BLaER1 (cell line): ENCODE measurements around the gene S100A11.
"Not testable (repeated sequence)": the region's sequence is repeated elsewhere in the genome, so short reads cannot be mapped to it uniquely, and the experiment has no call there.

Experiments used
- H3K27ac ChIP-seq: shearing (Covaris generic); formaldehyde crosslinking; 2 replicates; pipeline ENCODE4 v1.8.1; 2022
- H3K27me3 ChIP-seq: shearing (Covaris generic); formaldehyde crosslinking; 2 replicates; pipeline ENCODE4 v1.8.1; 2022
- H3K36me3 ChIP-seq: shearing (Covaris generic); formaldehyde crosslinking; 2 replicates; pipeline ENCODE4 v1.8.1; 2022
- H3K4me1 ChIP-seq: shearing (Covaris generic); formaldehyde crosslinking; 2 replicates; pipeline ENCODE4 v1.8.1; 2022
- H3K4me2 ChIP-seq: shearing (Covaris generic); formaldehyde crosslinking; 2 replicates; pipeline ENCODE4 v1.8.1; 2022
- H3K4me3 ChIP-seq: shearing (Covaris generic); formaldehyde crosslinking; 2 replicates; pipeline ENCODE4 v1.8.1; 2022
- H3K9ac ChIP-seq: shearing (Covaris generic); formaldehyde crosslinking; 2 replicates; pipeline ENCODE4 v1.8.1; 2022
- H3K9me3 ChIP-seq: shearing (Covaris generic); formaldehyde crosslinking; 2 replicates; pipeline ENCODE4 v1.8.1; 2022
- H4K20me1 ChIP-seq: shearing (Covaris generic); formaldehyde crosslinking; 2 replicates; pipeline ENCODE4 v1.8.1; 2022
- Cebpa-rat ChIP-seq: shearing (Covaris generic); IDR thresholded peaks from 2 replicates; pipeline ENCODE4 v1.8.1; 2022

The S100A11 gene

DNA sequence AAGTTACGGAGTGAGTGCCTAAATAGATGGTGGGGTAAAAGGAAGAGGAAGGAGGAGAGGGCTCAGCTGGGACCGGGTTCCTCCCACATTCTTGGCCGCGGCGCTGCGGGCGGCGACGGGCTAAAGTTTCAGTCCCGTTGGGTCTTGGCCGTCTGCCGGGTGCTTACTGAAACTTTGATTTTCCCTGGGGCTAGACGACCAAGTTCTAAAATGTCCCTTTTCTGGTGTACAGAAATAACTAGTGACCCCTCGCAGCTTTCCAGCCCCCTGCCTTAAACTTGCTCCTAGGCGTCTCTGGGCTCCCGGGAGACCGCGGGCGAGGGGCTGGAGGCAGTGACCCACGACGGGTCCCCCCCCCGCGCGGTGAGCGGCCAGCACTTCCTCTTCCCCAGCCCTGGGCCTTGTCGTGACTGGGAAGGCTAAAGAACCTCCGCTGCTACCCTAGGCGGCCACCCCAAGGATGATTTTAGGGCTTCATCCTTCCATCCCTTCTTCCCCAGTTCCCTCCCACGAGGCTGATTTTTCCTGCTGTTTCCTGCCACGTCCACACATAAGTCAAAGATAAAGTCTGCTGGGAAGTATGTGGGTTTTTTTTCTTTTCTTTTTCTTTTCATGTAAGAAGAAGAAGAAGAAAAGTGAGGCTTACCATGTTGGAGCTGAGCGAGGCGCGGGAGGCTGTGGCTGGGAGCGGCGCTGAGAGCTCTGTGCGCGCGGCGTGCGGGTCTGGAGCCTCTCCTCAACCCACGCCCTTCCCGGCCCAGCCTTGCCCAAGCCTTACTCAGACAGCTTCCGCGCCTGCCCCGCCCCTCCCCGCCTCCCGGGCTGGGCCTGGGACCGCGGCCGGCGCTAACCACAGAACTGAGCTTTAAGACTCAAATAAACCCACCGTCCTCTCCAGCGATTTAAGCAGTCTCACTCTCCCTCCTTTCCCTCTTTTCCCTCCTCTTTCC, at the start of gene S100A11:
Gene S100A11 (minus strand): TSS at position 738 of the 950 bp plus-strand sequence. CDS start 89 bp downstream, at position 649.
- no peak for TF ChIP-seq Cebpa-rat
- Histone ChIP-seq H3K36me3 (peaks cover 19% of the 10 kb centered on the region), H3K9ac (peak within 1 kb of the TSS; percentile 78), H4K20me1 (no peaks in the 10 kb centered on the region), H3K27me3 (no peaks in the 10 kb centered on the region), H3K9me3 (no peaks in the 10 kb centered on the region), H3K4me3 (peak within 1 kb of the TSS; percentile 69), H3K4me2 (peak within 1 kb of the TSS; percentile 98), H3K4me1 (peaks cover 51% of the 10 kb centered on the region), H3K27ac (peak within 1 kb of the TSS; percentile 74)

GRCh38 chr1:152084853-152085252, 48.0 kb upstream of the S100A11 start:
- Histone ChIP-seq H3K4me3 (no peak overlapping the region), H4K20me1 (no peaks in the 10 kb centered on the region), H3K36me3 (no peaks in the 10 kb centered on the region), H3K4me1 (peaks cover 6% of the 10 kb centered on the region), H3K27ac (no peak overlapping the region), H3K4me2 (no peak overlapping the region), H3K9ac (no peak overlapping the region), H3K9me3 (no peaks in the 10 kb centered on the region), H3K27me3 (no peaks in the 10 kb centered on the region)
- TF ChIP-seq Cebpa-rat = no peak

- H4K20me1 ChIP-seq, H3K4me3 ChIP-seq, H3K27me3 ChIP-seq, H3K4me1 ChIP-seq, H3K9ac ChIP-seq, H3K4me2 ChIP-seq, H3K27ac ChIP-seq, H3K36me3 ChIP-seq: not testable (repeated sequence)
- peaks cover 10% of the 10 kb centered on the region for H3K9me3 ChIP-seq
Measured at GRCh38 chr1:152081026-152081425, 44.2 kb upstream of the S100A11 start.

DNA sequence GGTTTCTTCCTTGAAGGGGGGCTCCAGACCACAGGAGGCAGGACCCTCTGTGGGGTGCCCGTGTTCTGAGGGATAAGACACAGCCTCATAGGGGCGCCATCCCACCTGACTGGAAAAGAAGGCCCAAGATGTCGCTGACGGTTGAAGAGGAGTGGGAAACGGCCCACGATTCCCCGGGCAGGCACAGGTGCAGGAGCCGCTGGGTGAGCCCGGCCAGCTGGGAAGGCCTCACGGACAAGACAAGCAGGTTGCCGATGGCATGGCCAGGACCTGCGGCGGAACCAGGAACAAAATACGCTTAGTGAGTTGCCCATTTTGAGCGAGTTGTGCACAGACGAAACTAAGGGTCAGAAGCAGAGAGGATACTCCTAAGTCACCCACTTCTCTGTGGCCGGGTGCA, 43.7 kb upstream of the S100A11 start:
- peaks cover 10% of the 10 kb centered on the region for H3K9me3 ChIP-seq
- H3K4me1 ChIP-seq, H3K36me3 ChIP-seq, H3K4me3 ChIP-seq, H4K20me1 ChIP-seq, H3K27ac ChIP-seq, H3K27me3 ChIP-seq, H3K9ac ChIP-seq, H3K4me2 ChIP-seq: not testable (repeated sequence)

GRCh38 chr1:152078831-152079441, 42.1 kb upstream of the S100A11 start:
- no peaks in the 10 kb centered on the region for H3K27me3 ChIP-seq

DNA sequence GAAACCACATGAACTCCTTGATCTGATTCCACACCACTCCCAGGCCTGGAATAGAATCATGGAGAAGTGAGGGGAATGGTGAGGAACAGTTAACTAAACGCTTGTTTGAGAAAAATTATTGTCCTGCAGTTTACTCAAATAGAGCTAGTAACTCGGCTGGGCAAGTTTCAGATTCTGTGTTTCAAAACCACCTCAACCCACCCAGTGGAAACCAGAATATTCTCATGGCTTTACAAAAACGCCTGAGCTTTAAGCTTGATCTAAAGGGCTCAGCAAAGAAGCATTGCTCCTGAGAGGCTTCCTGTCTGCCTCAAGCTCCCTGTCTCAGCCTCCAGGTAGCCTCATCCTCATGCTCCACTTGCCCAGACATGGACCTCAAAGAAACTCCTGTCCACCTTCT, 35.5 kb upstream of the S100A11 start:
- no peaks in the 10 kb centered on the region for H3K27me3 ChIP-seq
- no peaks in the 10 kb centered on the region for H3K9me3 ChIP-seq
- H3K36me3 ChIP-seq = no peaks in the 10 kb centered on the region
- H4K20me1 ChIP-seq = no peaks in the 10 kb centered on the region
- no peak overlapping the region for H3K27ac ChIP-seq
- H3K4me2 ChIP-seq = no peak overlapping the region
- no peak for TF ChIP-seq Cebpa-rat
- no peak overlapping the region for H3K9ac ChIP-seq
- H3K4me3 ChIP-seq = no peak overlapping the region
- peaks cover 9% of the 10 kb centered on the region for H3K4me1 ChIP-seq

More at GRCh38 chr1:152078831-152079441, 42.1 kb upstream of the S100A11 start:
- TF ChIP-seq Cebpa-rat = no peak
- no peak overlapping the region for H3K4me2 ChIP-seq
- H3K9me3 ChIP-seq = peaks cover 10% of the 10 kb centered on the region
- H3K9ac ChIP-seq = no peak overlapping the region
- no peaks in the 10 kb centered on the region for H4K20me1 ChIP-seq
- H3K4me1 ChIP-seq = no peaks in the 10 kb centered on the region
- H3K36me3 ChIP-seq = no peaks in the 10 kb centered on the region
- no peak overlapping the region for H3K27ac ChIP-seq
- no peak overlapping the region for H3K4me3 ChIP-seq

DNA sequence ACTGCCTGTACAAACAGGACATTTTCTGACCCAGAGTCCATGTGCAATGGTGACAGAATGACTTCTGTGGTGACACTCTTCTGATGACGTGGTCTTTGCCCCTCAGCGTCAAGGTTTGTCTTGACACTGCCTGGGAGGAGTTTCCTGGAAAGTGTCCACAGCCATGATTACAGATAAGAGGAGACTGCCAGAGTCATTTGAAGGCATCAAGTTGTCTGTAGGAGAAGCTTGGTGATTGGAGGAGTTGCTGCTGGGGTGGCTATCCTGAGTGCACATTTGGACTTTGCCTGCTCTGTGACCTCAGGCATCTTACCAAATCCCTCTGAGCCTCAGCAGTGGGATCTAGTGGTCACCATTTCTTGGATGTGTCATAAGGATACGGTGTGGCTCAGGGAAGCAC, 34.3 kb upstream of the S100A11 start:
- H3K27me3 ChIP-seq = no peaks in the 10 kb centered on the region
- H4K20me1 ChIP-seq = no peaks in the 10 kb centered on the region
- no peak overlapping the region for H3K4me2 ChIP-seq
- H3K4me1 ChIP-seq = peaks cover 18% of the 10 kb centered on the region
- H3K9me3 ChIP-seq = no peaks in the 10 kb centered on the region
- TF ChIP-seq Cebpa-rat = no peak
- no peaks in the 10 kb centered on the region for H3K36me3 ChIP-seq
- no peak overlapping the region for H3K9ac ChIP-seq
- no peak overlapping the region for H3K27ac ChIP-seq
- H3K4me3 ChIP-seq = no peak overlapping the region

DNA sequence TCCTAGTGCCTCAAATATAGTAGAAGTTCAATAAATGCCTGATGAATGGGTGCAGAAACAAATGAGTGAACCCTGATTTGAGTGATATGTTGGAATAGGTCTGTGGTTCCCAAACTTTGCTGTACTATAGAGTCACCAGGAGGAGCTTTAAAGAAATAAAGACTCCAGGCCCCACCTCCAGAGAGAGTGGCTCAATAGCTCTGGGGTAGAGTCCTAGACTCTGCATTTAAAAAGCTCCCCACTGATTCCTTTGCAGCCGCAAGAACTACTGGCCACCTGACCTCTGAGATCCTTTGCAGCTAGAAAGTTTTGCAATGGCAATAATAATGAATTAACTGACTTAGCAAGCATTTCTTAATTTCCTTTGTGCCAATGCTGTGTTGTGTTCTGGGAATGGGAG, 31.1 kb upstream of the S100A11 start:
- H3K27ac ChIP-seq = no peak overlapping the region
- H3K4me2 ChIP-seq = no peak overlapping the region
- no peak overlapping the region for H3K9ac ChIP-seq
- no peak overlapping the region for H3K4me3 ChIP-seq
- no peaks in the 10 kb centered on the region for H3K9me3 ChIP-seq
- TF ChIP-seq Cebpa-rat = no peak
- H3K36me3 ChIP-seq = no peaks in the 10 kb centered on the region
- no peaks in the 10 kb centered on the region for H3K27me3 ChIP-seq
- peaks cover 18% of the 10 kb centered on the region for H3K4me1 ChIP-seq
- H4K20me1 ChIP-seq = no peaks in the 10 kb centered on the region

GRCh38 chr1:152067150-152067549, 30.3 kb upstream of the S100A11 start:
- Histone ChIP-seq H3K4me3 (no peak overlapping the region), H3K36me3 (no peaks in the 10 kb centered on the region), H3K27ac (no peak overlapping the region), H4K20me1 (no peaks in the 10 kb centered on the region), H3K9ac (no peak overlapping the region), H3K9me3 (no peaks in the 10 kb centered on the region), H3K4me2 (peak overlapping the region; percentile 58), H3K4me1 (peaks cover 18% of the 10 kb centered on the region), H3K27me3 (no peaks in the 10 kb centered on the region)
- TF ChIP-seq Cebpa-rat = no peak

GRCh38 chr1:152061952-152062351, 25.1 kb upstream of the S100A11 start:
- peaks cover 6% of the 10 kb centered on the region for H3K4me1 ChIP-seq
- no peaks in the 10 kb centered on the region for H4K20me1 ChIP-seq
- H3K27me3 ChIP-seq = no peaks in the 10 kb centered on the region
- TF ChIP-seq Cebpa-rat = no peak
- no peak overlapping the region for H3K9ac ChIP-seq
- no peak overlapping the region for H3K4me2 ChIP-seq
- H3K27ac ChIP-seq = no peak overlapping the region
- no peaks in the 10 kb centered on the region for H3K9me3 ChIP-seq
- no peaks in the 10 kb centered on the region for H3K36me3 ChIP-seq
- H3K4me3 ChIP-seq = no peak overlapping the region
